ENCODE measurements around the gene ABCA13.

Gene ABCA13

DNA sequence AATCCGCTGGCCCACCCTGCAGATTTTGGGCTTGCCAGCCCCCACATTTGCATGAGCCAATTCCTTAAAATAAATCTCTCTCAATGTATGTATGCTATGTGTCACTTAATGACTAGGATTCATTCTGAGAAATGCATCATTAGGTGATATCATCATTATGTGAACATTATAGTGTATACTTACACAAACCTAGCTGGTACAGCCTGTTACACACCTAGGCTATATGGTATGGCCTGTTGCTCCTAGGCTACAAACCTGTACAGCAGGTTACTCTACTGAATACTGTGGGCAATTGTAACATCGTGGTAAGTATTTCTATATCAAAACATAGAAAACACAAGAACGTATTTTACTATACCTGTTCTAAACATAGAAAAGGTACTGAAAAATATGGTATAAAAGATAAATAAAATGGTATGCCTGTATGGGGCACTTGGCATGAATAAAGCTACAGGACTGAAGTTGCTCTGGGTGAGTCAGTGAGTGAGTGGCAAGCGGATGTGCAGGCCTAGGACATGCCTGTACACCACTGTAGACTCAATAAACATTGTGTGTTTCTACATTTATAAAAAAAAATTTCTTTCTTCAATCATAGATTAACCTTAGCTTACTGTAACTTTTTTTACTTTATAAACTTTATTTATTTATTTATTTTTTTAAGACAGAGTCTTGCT lies 135.9 kb downstream of the ABCA13 start:
- H3K4me1 Mint-ChIP-seq = no peaks in the 10 kb centered on the region
- H3K27me3 Mint-ChIP-seq (ENCODE audit: low read depth, poor library complexity) = no peaks in the 10 kb centered on the region
- TF ChIP-seq, protein P1, sequence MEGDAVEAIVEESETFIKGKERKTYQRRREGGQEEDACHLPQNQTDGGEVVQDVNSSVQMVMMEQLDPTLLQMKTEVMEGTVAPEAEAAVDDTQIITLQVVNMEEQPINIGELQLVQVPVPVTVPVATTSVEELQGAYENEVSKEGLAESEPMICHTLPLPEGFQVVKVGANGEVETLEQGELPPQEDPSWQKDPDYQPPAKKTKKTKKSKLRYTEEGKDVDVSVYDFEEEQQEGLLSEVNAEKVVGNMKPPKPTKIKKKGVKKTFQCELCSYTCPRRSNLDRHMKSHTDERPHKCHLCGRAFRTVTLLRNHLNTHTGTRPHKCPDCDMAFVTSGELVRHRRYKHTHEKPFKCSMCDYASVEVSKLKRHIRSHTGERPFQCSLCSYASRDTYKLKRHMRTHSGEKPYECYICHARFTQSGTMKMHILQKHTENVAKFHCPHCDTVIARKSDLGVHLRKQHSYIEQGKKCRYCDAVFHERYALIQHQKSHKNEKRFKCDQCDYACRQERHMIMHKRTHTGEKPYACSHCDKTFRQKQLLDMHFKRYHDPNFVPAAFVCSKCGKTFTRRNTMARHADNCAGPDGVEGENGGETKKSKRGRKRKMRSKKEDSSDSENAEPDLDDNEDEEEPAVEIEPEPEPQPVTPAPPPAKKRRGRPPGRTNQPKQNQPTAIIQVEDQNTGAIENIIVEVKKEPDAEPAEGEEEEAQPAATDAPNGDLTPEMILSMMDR (IDR thresholded peaks at IDR 0.05) = no peak
- H3K9me3 Mint-ChIP-seq = peaks cover 5% of the 10 kb centered on the region
- no peak overlapping the region for H3K4me3 Mint-ChIP-seq
- DNase-seq = no peak
- H3K36me3 Mint-ChIP-seq (ENCODE audit: low read depth) = no peaks in the 10 kb centered on the region
- H3K27ac Mint-ChIP-seq = no peak overlapping the region

DNA sequence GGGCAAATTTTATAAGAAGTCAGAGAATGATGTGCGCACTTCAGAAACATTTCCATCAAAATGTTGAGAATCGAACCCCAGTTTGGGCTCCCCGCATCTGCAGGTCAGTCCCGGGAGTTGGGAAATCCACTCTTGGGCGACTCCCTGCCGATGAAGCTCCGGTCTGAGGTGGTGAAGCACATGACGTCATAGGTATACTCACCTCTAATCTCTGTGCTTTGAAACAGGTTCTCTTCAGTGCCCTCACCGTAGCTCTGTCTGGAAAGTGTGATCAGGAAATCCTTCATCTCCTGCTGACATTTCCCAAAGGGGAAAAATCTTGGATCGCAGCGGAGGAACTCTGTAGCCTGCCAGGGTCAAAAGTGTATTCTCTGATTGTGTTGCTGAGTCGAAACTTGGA lies 138.5 kb downstream of the ABCA13 start:
- no peak for DNase-seq
- H3K36me3 Mint-ChIP-seq (ENCODE audit: low read depth) = no peaks in the 10 kb centered on the region
- no peak overlapping the region for H3K27ac Mint-ChIP-seq
- no peak overlapping the region for H3K4me3 Mint-ChIP-seq
- no peaks in the 10 kb centered on the region for H3K27me3 Mint-ChIP-seq (ENCODE audit: low read depth, poor library complexity)
- H3K4me1 Mint-ChIP-seq = no peaks in the 10 kb centered on the region
- H3K9me3 Mint-ChIP-seq = no peaks in the 10 kb centered on the region
- TF ChIP-seq, protein P1 (IDR thresholded peaks at IDR 0.05) = no peak

GRCh38 chr7:48311464-48312100 lies 140.3 kb downstream of the ABCA13 start:
- DNase-seq = no peak
- Mint-ChIP-seq H3K27me3 (ENCODE audit: low read depth, poor library complexity) (no peaks in the 10 kb centered on the region), H3K4me1 (peaks cover 3% of the 10 kb centered on the region), H3K9me3 (no peaks in the 10 kb centered on the region), H3K4me3 (no peak overlapping the region), H3K36me3 (ENCODE audit: low read depth) (no peaks in the 10 kb centered on the region), H3K27ac (no peak overlapping the region)
- TF ChIP-seq, protein P1 (IDR thresholded peaks at IDR 0.05) = no peak

DNA sequence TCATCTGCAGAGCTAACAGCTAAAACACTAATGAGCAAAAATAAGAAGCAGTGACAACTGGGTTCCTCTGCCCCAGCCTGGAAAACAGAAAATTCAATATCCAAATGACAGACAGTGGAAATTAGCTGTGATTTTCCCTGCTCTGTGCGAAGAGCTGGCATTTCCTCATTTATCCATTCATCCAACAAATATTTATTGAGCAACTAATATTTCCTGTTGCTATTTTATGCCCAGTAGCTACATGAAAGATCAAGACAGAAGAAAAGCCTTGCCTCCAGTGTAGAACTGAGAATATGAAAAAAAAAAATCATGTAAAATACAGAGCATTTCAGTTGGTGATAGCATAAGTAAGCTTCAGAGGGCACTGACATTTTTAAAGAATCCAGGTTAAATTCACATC lies 140.9 kb downstream of the ABCA13 start:
- peaks cover 8% of the 10 kb centered on the region for H3K4me1 Mint-ChIP-seq
- no peaks in the 10 kb centered on the region for H3K36me3 Mint-ChIP-seq (ENCODE audit: low read depth)
- H3K9me3 Mint-ChIP-seq = no peaks in the 10 kb centered on the region
- no peaks in the 10 kb centered on the region for H3K27me3 Mint-ChIP-seq (ENCODE audit: low read depth, poor library complexity)
- no peak for DNase-seq
- no peak overlapping the region for H3K27ac Mint-ChIP-seq
- TF ChIP-seq, protein P1 (IDR thresholded peaks at IDR 0.05) = no peak
- H3K4me3 Mint-ChIP-seq = no peak overlapping the region

- Mint-ChIP-seq H3K36me3 (ENCODE audit: low read depth) (no peaks in the 10 kb centered on the region), H3K27me3 (ENCODE audit: low read depth, poor library complexity) (peaks cover 3% of the 10 kb centered on the region), H3K9me3 (no peaks in the 10 kb centered on the region), H3K4me3 (no peak overlapping the region), H3K4me1 (peaks cover 8% of the 10 kb centered on the region), H3K27ac (no peak overlapping the region)
- TF ChIP-seq, protein P1 (IDR thresholded peaks at IDR 0.05) = no peak
- DNase-seq = no peak
Measured at GRCh38 chr7:48316768-48317167, 145.5 kb downstream of the ABCA13 start.

- H3K4me3 Mint-ChIP-seq = no peak overlapping the region
- TF ChIP-seq, protein P1 (IDR thresholded peaks at IDR 0.05) = no peak
- DNase-seq = no peak
- H3K4me1 Mint-ChIP-seq = peaks cover 8% of the 10 kb centered on the region
- H3K27me3 Mint-ChIP-seq (ENCODE audit: low read depth, poor library complexity) = peaks cover 3% of the 10 kb centered on the region
- no peaks in the 10 kb centered on the region for H3K9me3 Mint-ChIP-seq
- H3K27ac Mint-ChIP-seq = no peak overlapping the region
- no peaks in the 10 kb centered on the region for H3K36me3 Mint-ChIP-seq (ENCODE audit: low read depth)
Measured at GRCh38 chr7:48317360-48317759, 146.1 kb downstream of the ABCA13 start.
